HS-5 (cell line): ENCODE data around the gene FAM193A.
"Not testable (repeated sequence)": the region's sequence is repeated elsewhere in the genome, so short reads cannot be mapped to it uniquely, and the experiment has no call there.

Experiments
- DNase-seq: peaks from one replicate; pipeline ENCODE4 v3.0.0-alpha.2; 2012; ENCODE audit warnings: low read depth

Gene FAM193A

GRCh38 chr4:2731907-2732317 is 195.5 kb downstream of the FAM193A start:
- DNase-seq = no peak

DNA sequence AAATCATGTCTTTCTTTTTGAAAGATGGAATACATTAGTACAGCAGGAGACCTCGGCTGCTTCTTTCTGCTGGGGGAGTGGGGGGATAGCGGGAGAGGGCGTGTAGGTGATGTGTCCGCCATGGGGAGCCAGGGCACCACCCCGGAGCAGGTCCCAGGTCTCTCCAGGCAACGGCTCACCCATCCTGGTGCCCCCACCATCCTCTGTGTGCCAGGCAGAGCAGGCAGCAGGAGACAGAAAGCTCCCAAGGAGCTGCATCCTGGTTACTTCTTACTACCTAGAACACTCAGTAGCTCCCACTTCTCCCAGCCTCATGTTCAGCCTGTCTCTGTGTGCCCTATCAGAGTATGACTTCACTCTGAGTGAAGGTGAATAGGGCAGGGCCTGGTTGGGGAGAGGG is 196.1 kb downstream of the FAM193A start:
- no peak for DNase-seq

GRCh38 chr4:2733001-2733843 is 196.8 kb downstream of the FAM193A start:
- DNase-seq = no peak

GRCh38 chr4:2733844-2734574 is 197.6 kb downstream of the FAM193A start:
- DNase-seq = no peak

DNA sequence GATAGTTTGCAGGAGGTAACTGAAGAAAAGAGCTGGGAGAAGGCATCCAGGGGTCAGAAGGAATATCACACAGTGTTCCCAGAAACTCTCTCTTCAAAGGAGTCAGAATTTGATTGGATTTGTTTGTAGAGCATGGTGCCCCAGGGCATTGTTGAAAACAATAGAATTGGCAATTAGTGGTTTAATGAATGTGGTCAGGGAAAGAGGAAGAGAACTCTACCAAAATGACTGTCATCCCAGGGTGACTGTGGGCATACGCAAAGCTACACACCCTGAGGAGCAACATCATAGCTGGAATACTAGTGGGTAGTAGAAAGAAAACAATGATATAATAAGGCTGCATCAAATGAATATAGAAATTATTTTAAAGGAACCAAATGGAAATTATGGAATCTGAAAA is 198.2 kb downstream of the FAM193A start:
- no peak for DNase-seq

GRCh38 chr4:2735869-2736268 is 199.4 kb downstream of the FAM193A start:
- no peak for DNase-seq

- DNase-seq = not testable (repeated sequence)
Observed at GRCh38 chr4:2738296-2738695, 201.8 kb downstream of the FAM193A start.

- no peak for DNase-seq
Observed at GRCh38 chr4:2741626-2742025, 205.2 kb downstream of the FAM193A start.

GRCh38 chr4:2742081-2742822 is 205.8 kb downstream of the FAM193A start:
- DNase-seq = no peak

DNA sequence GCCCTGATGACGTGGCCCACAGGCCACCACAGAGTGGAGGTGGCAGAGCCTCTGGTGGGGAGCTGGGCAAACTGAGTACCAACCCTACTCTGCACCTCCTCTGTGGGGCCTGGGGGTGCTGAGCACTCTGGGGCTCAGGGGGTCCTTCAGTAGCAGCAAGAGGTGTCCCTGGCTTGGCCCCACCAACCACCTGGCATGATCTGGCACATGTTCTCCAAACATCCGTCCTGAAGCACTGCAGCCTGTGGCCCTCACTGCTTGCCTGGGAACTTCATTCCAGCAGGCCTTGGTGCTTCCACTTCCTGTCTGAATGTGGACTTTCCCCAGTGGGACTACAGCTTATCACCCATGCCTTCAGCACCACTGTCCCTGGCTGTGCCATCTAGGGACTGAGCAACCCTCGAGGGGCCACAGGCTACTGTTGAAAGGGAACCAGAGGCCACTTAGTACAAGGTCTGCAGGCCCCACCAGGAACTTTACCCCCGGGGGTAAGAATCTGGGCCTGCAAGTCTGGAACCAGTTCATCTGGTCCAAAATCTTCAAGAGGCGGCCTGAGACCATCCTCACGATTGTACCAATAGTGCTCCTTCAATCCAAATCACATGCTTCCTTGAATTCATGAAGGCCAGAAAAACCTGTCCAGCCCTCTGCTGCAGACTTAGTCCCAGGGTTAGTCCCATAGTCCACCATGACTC is 206.5 kb downstream of the FAM193A start:
- no peak for DNase-seq

DNA sequence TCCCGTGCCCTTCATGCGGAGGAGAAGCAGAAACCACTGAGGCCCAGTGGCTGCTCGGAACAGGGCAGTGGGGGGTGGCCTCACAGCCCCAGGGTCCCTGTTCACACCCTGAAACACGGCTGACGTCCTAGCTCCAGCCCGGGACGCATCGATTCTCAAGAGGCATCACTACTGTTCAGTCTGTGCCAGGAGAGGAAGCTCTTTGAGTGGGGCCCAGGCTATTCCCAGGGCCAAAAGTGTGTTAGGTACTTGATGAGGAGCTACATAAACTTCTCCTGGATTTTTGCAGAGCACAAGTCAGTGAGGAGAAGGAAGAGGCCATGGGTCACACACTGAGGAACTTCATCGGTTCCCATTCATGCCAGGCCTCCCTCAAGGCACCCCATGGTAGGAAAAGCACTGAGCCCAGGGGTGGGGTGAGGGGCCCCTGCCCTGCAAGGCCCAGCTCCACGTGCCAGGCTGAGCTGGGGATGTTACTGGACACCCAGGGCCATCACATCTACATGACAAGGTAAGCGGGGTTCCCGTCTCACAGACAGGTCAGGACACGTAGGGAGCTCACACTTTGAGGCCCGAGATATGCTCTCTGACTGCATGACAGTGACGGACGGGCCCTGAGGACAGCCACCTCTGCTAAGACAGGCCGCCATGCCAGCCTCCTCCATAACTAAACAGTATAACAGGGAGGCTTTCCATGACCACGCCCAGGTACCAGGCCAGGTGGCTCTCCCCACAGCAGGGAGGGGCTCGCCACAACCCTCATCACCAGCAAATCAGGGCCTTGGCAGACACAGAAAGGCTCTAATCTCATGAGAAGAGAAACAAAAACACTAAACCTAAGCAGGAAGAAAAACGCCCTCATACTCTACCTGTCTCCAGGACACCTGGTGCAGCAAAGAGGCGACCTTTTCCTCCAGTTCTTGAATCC is 207.3 kb downstream of the FAM193A start:
- no peak for DNase-seq

- DNase-seq = no peak
Observed at GRCh38 chr4:2744576-2745270, 208.3 kb downstream of the FAM193A start.

DNA sequence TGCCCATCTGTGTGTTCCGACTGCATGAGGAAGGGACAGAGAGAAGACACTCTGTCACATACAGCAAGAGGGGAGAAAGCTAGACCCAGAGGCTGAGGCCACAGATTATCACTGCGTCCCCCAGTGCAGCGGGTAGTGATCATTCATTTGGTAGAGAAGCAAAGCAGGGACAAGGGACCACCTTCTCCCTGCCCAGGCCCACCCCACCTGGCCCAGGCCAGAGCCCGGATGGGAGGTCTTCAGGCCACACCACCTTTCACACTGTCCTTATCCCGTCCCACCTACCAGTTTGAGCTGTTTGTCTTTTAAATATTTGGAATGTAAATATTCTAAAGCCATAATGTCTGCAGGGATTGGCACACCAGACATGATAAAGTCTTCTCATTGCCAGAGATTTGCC is 209.1 kb downstream of the FAM193A start:
- DNase-seq = no peak

GRCh38 chr4:2745981-2746806 is 209.7 kb downstream of the FAM193A start:
- peak; percentile 36 for DNase-seq

- no peak for DNase-seq
Observed at GRCh38 chr4:2746891-2747695, 210.6 kb downstream of the FAM193A start.

DNA sequence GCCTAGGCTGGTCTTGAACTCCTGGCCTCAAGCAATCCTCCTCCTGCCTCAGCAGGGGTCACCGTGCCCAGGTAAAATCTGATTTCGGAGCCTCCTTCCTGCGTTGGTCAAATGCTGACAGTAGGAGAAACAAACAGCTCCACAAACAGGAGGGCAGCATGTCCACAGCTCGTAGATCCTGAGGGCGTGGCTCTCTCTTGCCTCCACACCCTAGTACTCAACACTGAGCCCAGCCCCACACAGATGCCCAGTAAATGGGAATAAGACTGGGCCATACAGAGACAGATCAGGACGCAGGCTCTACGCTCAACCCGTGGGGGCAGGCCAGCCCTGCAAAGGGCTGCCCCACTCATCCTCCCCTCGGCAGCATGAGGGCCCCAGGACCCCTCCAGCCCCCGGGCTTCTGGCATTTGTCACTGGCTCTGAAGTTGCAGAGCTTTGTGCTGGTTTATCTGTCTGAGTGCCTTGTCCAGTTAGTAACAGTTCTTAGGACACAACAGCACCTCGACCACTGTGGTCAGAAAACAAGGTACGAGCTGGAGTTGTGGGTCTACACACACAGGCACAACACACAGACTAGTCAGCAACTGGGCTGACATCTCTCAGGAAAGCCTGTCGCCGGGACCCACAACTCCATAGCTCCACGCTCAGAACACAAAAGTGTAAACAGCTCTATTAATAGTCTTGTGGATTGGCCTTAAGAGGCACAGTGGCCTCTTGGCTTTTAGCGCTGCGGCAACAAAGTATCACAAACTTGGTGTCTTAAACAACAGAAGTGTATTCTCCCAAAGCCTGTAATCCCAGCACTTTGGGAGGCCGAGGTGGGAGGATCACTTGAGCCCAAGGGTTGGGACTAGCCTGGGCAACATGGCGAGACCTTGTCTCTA is 214.5 kb downstream of the FAM193A start:
- no peak for DNase-seq

DNA sequence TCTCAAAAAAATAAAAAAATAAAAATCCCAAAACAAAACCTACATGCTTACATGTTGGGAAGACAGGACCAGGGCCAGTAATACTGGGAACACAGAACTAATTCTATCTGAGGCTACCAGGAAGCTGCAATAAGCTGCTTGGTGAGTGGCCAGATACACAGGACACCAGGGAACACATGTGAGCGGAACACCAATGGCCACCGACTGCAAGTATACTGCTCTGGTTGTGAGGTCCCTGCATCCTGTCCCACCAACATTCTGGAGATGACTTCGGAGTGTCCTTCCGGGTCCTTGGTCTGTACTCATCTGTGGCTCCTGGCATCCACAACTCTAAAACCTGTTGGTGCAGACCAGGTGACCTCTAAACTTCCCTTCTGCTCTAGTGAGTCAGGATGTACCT is 217.0 kb downstream of the FAM193A start:
- no peak for DNase-seq
